ENCODE data around the gene LAGE3. TPM values are rescaled to one million over a fixed set of nuclear protein-coding genes. Genes with fewer than 3 reads are reported as not detected.

LAGE3 gene
- total RNA-seq, 1 donor from 2014 or later = 15.6 TPM

- Mint-ChIP-seq H3K36me3 (ENCODE audit: unreplicated experiment) (no peaks in the 10 kb centered on the region), H3K9me3 (ENCODE audit: unreplicated experiment) (no peaks in the 10 kb centered on the region), H3K27ac (ENCODE audit: unreplicated experiment) (no peak overlapping the region), H3K4me3 (ENCODE audit: unreplicated experiment) (no peak overlapping the region), H3K27me3 (ENCODE audit: unreplicated experiment) (no peaks in the 10 kb centered on the region), H3K4me1 (ENCODE audit: unreplicated experiment) (peaks cover 4% of the 10 kb centered on the region)
- TF ChIP-seq, protein P1, sequence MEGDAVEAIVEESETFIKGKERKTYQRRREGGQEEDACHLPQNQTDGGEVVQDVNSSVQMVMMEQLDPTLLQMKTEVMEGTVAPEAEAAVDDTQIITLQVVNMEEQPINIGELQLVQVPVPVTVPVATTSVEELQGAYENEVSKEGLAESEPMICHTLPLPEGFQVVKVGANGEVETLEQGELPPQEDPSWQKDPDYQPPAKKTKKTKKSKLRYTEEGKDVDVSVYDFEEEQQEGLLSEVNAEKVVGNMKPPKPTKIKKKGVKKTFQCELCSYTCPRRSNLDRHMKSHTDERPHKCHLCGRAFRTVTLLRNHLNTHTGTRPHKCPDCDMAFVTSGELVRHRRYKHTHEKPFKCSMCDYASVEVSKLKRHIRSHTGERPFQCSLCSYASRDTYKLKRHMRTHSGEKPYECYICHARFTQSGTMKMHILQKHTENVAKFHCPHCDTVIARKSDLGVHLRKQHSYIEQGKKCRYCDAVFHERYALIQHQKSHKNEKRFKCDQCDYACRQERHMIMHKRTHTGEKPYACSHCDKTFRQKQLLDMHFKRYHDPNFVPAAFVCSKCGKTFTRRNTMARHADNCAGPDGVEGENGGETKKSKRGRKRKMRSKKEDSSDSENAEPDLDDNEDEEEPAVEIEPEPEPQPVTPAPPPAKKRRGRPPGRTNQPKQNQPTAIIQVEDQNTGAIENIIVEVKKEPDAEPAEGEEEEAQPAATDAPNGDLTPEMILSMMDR (IDR thresholded peaks at IDR 0.05) = no peak
- DNase-seq (ENCODE audit: extremely low spot score, unreplicated experiment) = no peak
Observed at GRCh38 chrX:154481911-154482601, 3.0 kb upstream of the LAGE3 start.

- DNase-seq (ENCODE audit: extremely low spot score, unreplicated experiment) = no peak
- no peak overlapping the region for H3K4me3 Mint-ChIP-seq (ENCODE audit: unreplicated experiment)
- no peaks in the 10 kb centered on the region for H3K27me3 Mint-ChIP-seq (ENCODE audit: unreplicated experiment)
- peaks cover 2% of the 10 kb centered on the region for H3K4me1 Mint-ChIP-seq (ENCODE audit: unreplicated experiment)
- H3K27ac Mint-ChIP-seq (ENCODE audit: unreplicated experiment) = no peak overlapping the region
- no peaks in the 10 kb centered on the region for H3K36me3 Mint-ChIP-seq (ENCODE audit: unreplicated experiment)
- no peaks in the 10 kb centered on the region for H3K9me3 Mint-ChIP-seq (ENCODE audit: unreplicated experiment)
- TF ChIP-seq, protein P1 (IDR thresholded peaks at IDR 0.05) = no peak
Observed at GRCh38 chrX:154481195-154481594, 2.1 kb upstream of the LAGE3 start.

DNA sequence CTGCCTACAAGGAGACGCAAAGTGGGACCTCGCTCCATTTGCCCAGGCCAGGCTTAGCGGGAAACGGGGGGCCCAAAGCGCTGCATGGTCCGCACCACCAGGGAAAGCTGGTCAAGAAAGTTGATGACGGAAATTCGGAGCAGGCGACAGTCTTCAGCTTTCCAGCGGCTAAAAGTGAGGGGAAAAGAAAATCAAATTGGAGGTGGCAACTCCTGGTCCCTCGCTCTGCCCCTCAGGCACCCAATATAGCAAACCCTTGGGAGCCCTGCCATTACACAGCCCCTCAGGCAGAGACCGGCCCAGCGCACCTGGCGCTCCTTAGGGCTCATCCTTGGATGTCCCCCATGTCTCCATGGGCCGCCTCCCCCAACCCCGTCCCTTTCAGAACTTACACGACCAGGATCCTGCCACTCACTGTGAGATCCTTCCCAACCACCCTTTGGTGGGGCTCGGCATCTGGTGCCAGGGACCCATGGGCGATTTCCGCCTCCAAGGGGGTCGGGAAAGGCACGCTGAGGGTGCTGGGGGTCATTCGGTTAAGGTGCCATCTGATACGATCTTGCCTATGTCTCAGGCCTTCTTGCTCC is 1.1 kb downstream of the LAGE3 start:
- DNase-seq (ENCODE audit: extremely low spot score, unreplicated experiment) = peak; percentile 83
- Mint-ChIP-seq H3K27ac (ENCODE audit: unreplicated experiment) (peak overlapping the region; percentile 62), H3K36me3 (ENCODE audit: unreplicated experiment) (peaks cover 6% of the 10 kb centered on the region), H3K27me3 (ENCODE audit: unreplicated experiment) (no peaks in the 10 kb centered on the region), H3K9me3 (ENCODE audit: unreplicated experiment) (no peaks in the 10 kb centered on the region), H3K4me3 (ENCODE audit: unreplicated experiment) (peak overlapping the region; percentile 76), H3K4me1 (ENCODE audit: unreplicated experiment) (peaks cover 2% of the 10 kb centered on the region)
- TF ChIP-seq, protein P1 (IDR thresholded peaks at IDR 0.05) = no peak

GRCh38 chrX:154476821-154477220 is 2.3 kb downstream of the LAGE3 start:
- H3K4me1 Mint-ChIP-seq (ENCODE audit: unreplicated experiment) = peaks cover 2% of the 10 kb centered on the region
- no peak overlapping the region for H3K4me3 Mint-ChIP-seq (ENCODE audit: unreplicated experiment)
- no peaks in the 10 kb centered on the region for H3K27me3 Mint-ChIP-seq (ENCODE audit: unreplicated experiment)
- H3K27ac Mint-ChIP-seq (ENCODE audit: unreplicated experiment) = no peak overlapping the region
- DNase-seq (ENCODE audit: extremely low spot score, unreplicated experiment) = no peak
- TF ChIP-seq, protein P1 (IDR thresholded peaks at IDR 0.05) = no peak
- H3K36me3 Mint-ChIP-seq (ENCODE audit: unreplicated experiment) = peaks cover 6% of the 10 kb centered on the region
- no peaks in the 10 kb centered on the region for H3K9me3 Mint-ChIP-seq (ENCODE audit: unreplicated experiment)

- H3K9me3 Mint-ChIP-seq (ENCODE audit: unreplicated experiment) = no peaks in the 10 kb centered on the region
- peaks cover 2% of the 10 kb centered on the region for H3K4me1 Mint-ChIP-seq (ENCODE audit: unreplicated experiment)
- TF ChIP-seq, protein P1 (IDR thresholded peaks at IDR 0.05) = no peak
- H3K36me3 Mint-ChIP-seq (ENCODE audit: unreplicated experiment) = peaks cover 14% of the 10 kb centered on the region
- no peak overlapping the region for H3K4me3 Mint-ChIP-seq (ENCODE audit: unreplicated experiment)
- H3K27ac Mint-ChIP-seq (ENCODE audit: unreplicated experiment) = no peak overlapping the region
- DNase-seq (ENCODE audit: extremely low spot score, unreplicated experiment) = no peak
- H3K27me3 Mint-ChIP-seq (ENCODE audit: unreplicated experiment) = no peaks in the 10 kb centered on the region
Observed at GRCh38 chrX:154473683-154474082, 5.4 kb downstream of the LAGE3 start.
